GM21723 (cell line): ENCODE results near the gene DENND2D.
A peak's percentile ranks its signal among the peaks of the same experiment; 100 is the strongest.

Source experiments
- ATAC-seq: cut with Tn5 transposase; IDR thresholded peaks from one replicate; pipeline ENCODE4 v1.9.1; 2021; ENCODE audit warnings: mild to moderate bottlenecking, moderate library complexity; ENCODE audit not compliant: unreplicated experiment

The DENND2D gene

GRCh38 chr1:111139956-111140679, 60.3 kb downstream of the DENND2D start, which contains the start of the genes CEPT1 and DRAM2:
CEPT1 (plus strand) TSS chr1:111140223; CDS start chr1:111147715, 7,492 bp downstream.
DRAM2 (minus strand) TSS chr1:111140093; CDS start chr1:111131554, 8,539 bp downstream.
- peak; percentile 69 for ATAC-seq

- peak; percentile 38 for ATAC-seq
Observed at GRCh38 chr1:111139324-111139955, 61.0 kb downstream of the DENND2D start.
